PC-3 (cell line): ENCODE data around the gene KLK13.

ENCODE experiments used
- EZH2 ChIP-seq: fragments of 300-600 bp; sonication (generic); IDR thresholded peaks from one replicate; pipeline ENCODE4 v1.6.1; 2017; ENCODE audit warnings: antibody characterized with exemption, mild to moderate bottlenecking, low read length; ENCODE audit not compliant: unreplicated experiment
- EZH2phosphoT487 ChIP-seq: fragments of 300-600 bp; sonication (generic); IDR thresholded peaks from 2 replicates; pipeline ENCODE4 v1.6.1; 2018; ENCODE audit warnings: mild to moderate bottlenecking, antibody characterized with exemption, low read length, borderline replicate concordance
- TF ChIP-seq, protein P1 (sequence below): fragments of 300-600 bp; sonication (generic); conservative IDR thresholded peaks from 2 replicates; pipeline ENCODE4 v1.5.1; 2017; ENCODE audit warnings: antibody characterized with exemption, low read depth, mild to moderate bottlenecking, low read length

DNA sequence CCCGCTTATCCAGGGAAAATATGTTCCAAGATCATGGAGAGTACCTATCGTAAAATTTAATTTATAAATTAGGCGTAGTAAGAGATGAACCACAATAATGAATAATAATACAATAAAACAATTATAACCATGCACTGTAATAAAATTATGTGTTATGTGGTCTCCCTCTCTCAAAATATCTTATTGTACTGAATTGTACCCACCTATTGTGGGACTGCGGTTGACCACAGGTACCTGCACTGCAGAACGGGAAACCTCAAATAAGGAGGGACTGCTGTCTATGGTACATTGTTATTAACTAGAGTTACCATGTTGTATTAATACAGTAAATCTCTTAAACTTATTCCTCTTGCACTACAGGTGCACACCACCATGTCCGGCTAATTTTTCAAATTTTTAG lies 24.7 kb downstream of the KLK13 start:
- TF ChIP-seq, protein P1, sequence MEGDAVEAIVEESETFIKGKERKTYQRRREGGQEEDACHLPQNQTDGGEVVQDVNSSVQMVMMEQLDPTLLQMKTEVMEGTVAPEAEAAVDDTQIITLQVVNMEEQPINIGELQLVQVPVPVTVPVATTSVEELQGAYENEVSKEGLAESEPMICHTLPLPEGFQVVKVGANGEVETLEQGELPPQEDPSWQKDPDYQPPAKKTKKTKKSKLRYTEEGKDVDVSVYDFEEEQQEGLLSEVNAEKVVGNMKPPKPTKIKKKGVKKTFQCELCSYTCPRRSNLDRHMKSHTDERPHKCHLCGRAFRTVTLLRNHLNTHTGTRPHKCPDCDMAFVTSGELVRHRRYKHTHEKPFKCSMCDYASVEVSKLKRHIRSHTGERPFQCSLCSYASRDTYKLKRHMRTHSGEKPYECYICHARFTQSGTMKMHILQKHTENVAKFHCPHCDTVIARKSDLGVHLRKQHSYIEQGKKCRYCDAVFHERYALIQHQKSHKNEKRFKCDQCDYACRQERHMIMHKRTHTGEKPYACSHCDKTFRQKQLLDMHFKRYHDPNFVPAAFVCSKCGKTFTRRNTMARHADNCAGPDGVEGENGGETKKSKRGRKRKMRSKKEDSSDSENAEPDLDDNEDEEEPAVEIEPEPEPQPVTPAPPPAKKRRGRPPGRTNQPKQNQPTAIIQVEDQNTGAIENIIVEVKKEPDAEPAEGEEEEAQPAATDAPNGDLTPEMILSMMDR, result no peak
- TF ChIP-seq EZH2phosphoT487 (no peak), EZH2 (no peak)
